Right atrium auricular region (tissue), 2 donors: ENCODE data around the gene TRABD2A. TPM values are rescaled to one million over a fixed set of nuclear protein-coding genes. Genes with fewer than 3 reads are reported as not detected.
A peak's percentile ranks its signal among the peaks of the same experiment; 100 is the strongest.

Source experiments
- DNase-seq: peaks from one replicate; pipeline ENCODE4 v3.0.0-alpha.2; 2019; ENCODE audit warnings: low spot score
- H3K27ac ChIP-seq, 2 donors: fragments of 200-600 bp; sonication (generic); 1 replicate in 1 of 2; 2 replicates in 1 of 2; pipeline ENCODE4 v1.5.1; 2016 to 2019
- H3K27me3 ChIP-seq, 2 donors: fragments of 200-600 bp; sonication (generic); one replicate each; pipeline versions ENCODE4 v1.5.1 to v1.6.0; 2017 to 2019
- H3K36me3 ChIP-seq: fragments of 200-600 bp; sonication (generic); one replicate; pipeline ENCODE4 v1.5.1; 2016
- H3K4me1 ChIP-seq, 2 donors: fragments of 200-600 bp; sonication (generic); one replicate each; pipeline versions ENCODE4 v1.5.1 to v1.6.0; 2017 to 2019
- H3K4me3 ChIP-seq, 2 donors: fragments of 200-600 bp; sonication (generic); 1 replicate in 1 of 2; 2 replicates in 1 of 2; pipeline ENCODE4 v1.5.1; 2017 to 2019; ENCODE audit warnings: mild to moderate bottlenecking in 1 of 2, moderate library complexity in 1 of 2
- H3K9me3 ChIP-seq, 2 donors: fragments of 200-600 bp; sonication (generic); one replicate each; pipeline ENCODE4 v1.5.1; 2019
- CTCF ChIP-seq, 2 donors: fragments of 200-600 bp; sonication (generic); IDR thresholded peaks; one replicate each; pipeline ENCODE4 v1.5.1; 2019; ENCODE audit warnings: antibody characterized with exemption in 2 of 2
- total RNA-seq, 2 donors: library from RNA; depleted of rRNA; stranded (reverse); fragments of >200 nt; gene quantifications; one replicate each; pipeline ENCODE4 v1.1.0, GENCODE V29; 2016

Gene TRABD2A, protein sequence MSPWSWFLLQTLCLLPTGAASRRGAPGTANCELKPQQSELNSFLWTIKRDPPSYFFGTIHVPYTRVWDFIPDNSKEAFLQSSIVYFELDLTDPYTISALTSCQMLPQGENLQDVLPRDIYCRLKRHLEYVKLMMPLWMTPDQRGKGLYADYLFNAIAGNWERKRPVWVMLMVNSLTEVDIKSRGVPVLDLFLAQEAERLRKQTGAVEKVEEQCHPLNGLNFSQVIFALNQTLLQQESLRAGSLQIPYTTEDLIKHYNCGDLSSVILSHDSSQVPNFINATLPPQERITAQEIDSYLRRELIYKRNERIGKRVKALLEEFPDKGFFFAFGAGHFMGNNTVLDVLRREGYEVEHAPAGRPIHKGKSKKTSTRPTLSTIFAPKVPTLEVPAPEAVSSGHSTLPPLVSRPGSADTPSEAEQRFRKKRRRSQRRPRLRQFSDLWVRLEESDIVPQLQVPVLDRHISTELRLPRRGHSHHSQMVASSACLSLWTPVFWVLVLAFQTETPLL
- total RNA-seq = 1 to 10 TPM; 1.2 to 1.7 TPM

DNA sequence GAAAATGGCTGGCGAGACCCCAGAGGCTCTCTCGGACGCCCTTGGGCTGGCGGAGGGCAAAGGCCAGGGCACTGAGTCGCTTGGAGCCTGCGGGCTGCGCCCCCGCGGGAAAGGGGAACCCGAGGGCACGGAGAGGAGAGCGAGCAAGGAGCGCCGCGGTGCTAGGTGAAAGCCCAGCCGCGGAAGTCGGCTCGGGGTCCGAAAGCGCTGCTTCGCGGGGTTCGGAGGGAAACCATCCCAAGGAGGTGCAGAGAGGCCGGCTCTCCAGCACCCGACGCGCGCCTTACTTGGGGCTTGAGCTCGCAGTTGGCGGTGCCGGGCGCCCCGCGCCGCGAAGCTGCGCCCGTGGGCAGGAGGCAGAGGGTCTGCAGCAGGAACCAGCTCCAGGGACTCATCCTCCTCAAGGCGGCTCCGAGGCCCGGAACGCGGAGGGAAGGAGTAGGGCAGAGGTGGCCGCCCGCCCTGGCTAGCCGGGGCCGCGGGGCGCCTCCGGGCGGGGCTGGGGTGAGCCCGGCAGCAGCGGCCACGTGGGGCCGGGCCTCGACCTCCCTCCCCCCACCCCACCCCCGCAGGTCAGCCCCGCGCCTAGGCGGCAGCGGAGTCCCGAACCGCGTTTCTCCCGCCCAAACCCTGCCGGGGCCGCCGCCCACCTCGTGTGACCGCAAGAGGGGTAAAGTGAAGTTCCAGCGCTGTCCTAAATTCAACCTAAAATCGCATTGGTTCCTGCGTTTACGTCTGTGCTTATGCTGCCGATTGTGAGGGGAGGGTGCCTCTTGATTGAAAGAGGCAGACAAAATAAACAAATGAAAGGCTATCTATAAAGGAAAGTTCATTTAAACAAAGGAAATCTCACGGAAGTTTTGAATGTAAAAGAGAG is at the start of gene TRABD2A:
TSS of gene TRABD2A (minus strand) at position 440 of the 877 bp plus-strand sequence. CDS start at position 395, 45 bp downstream.
- no peaks in the 10 kb centered on the region for H3K36me3 ChIP-seq
- H3K27ac ChIP-seq = no peak within 1 kb of the TSS
- peak within 1 kb of the TSS; percentile 35 to 53 for H3K4me3 ChIP-seq
- no peak for TF ChIP-seq CTCF (IDR thresholded peaks at IDR 0.05)
- peaks cover 8 to 12% of the 10 kb centered on the region in 2 donors for H3K27me3 ChIP-seq
- peaks cover 0 to 30% of the 10 kb centered on the region in 2 donors for H3K4me1 ChIP-seq
- DNase-seq = peak; percentile 55
- no peaks in the 10 kb centered on the region for H3K9me3 ChIP-seq

DNA sequence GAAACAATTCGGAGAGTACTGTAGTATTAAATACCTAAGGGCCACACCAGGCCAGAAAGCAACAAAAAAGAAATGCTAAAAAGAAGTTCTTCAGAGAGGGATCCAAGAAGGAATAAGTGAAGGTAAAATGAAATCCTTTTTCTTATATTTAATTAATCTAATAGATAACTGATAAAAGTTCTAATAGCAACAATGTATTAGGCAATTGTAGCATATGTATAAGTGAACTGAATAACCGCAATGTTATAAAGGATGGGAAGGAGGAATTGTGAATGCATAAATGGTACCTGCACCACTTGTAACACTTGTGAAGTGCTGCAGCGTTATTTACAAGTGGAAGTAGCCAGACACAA is 46.4 kb upstream of the TRABD2A start:
- Histone ChIP-seq H3K4me3 (no peak overlapping the region), H3K36me3 (no peaks in the 10 kb centered on the region), H3K9me3 (no peaks in the 10 kb centered on the region), H3K4me1 (peaks cover 0 to 18% of the 10 kb centered on the region in 2 donors), H3K27ac (no peak overlapping the region), H3K27me3 (no peaks in the 10 kb centered on the region)
- DNase-seq = no peak
- peak; percentile 6 to 13 for TF ChIP-seq CTCF (IDR thresholded peaks at IDR 0.05)

DNA sequence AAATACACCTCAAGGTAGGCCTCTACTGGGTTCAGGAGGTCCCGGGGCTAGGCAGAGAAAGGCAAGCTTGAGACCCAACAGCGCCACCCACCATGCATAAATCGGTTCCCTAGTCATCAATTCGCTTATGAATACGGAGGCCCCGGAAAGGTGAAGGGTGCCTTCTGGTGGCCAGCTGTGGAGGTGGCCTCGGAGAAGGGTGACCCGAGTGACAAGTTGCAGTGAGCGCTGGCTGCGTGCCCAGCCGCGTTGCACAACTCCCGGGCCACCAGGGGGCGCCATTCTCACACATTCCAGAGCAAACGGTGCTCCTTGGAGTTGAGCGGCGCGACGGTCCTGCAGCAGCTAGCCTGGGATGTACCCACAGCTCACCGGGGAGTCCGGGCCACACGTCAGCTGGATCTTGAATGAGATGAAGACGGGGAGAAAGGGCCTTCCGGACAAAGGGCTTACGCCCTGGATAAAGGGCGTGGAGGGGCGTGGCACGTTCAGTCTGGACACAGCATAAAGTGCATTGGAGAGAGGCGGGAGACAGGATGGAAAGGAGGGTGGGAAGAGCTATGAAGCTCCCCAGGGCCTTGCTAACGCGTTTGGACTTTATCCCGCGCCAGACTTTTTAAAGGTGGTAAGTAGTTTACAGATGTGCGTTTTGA is 45.0 kb upstream of the TRABD2A start:
- peak; percentile 92 to 96 for TF ChIP-seq CTCF (IDR thresholded peaks at IDR 0.05)
- H3K27ac ChIP-seq = peak overlapping the region; percentile 28 to 75
- no peaks in the 10 kb centered on the region for H3K36me3 ChIP-seq
- H3K4me1 ChIP-seq = peaks cover 0 to 18% of the 10 kb centered on the region in 2 donors
- no peaks in the 10 kb centered on the region for H3K27me3 ChIP-seq
- no peaks in the 10 kb centered on the region for H3K9me3 ChIP-seq
- H3K4me3 ChIP-seq = peak overlapping the region; percentile 3 to 49
- peak; percentile 99 for DNase-seq

- Histone ChIP-seq H3K27ac (peak overlapping the region; percentile 28 to 75), H3K36me3 (no peaks in the 10 kb centered on the region), H3K9me3 (no peaks in the 10 kb centered on the region), H3K4me3 (no peak overlapping the region), H3K4me1 (peaks cover 0 to 21% of the 10 kb centered on the region in 2 donors), H3K27me3 (no peaks in the 10 kb centered on the region)
- no peak for DNase-seq
- TF ChIP-seq CTCF (IDR thresholded peaks at IDR 0.05) = no peak
Observed at GRCh38 chr2:84925336-84925723, 44.4 kb upstream of the TRABD2A start.
